ENCODE data around the gene MIGA1. TPM values are rescaled to one million over a fixed set of nuclear protein-coding genes. Genes with fewer than 3 reads are reported as not detected.

MIGA1 gene
- total and polyA plus RNA-seq, 2 of the 13 experiments (the other 11 are each of a cell fraction or from before 2014, with no cell fraction given), result 3.8 to 6.6 TPM

GRCh38 chr1:77850082-77850481 lies 70.6 kb downstream of the MIGA1 start:
- Histone ChIP-seq H3K9ac (ENCODE audit: insufficient read depth, low read depth, low read length) (no peak overlapping the region), H3K27ac (ENCODE audit: extremely low read length, insufficient read depth, low read length) (no peak overlapping the region), H3K4me2 (ENCODE audit: low read depth, low read length) (no peak overlapping the region), H2AFZ (ENCODE audit: low read length) (no peak overlapping the region), H3K27me3 (ENCODE audit: control insufficient read depth in 1 of 2, insufficient read depth in 2 of 2, low read length in 2 of 2) (no peaks in the 10 kb centered on the region), H3K36me3 (replicated peaks in 1 of 2; ENCODE audit: control insufficient read depth in 1 of 2, insufficient read depth in 2 of 2, low read length in 2 of 2) (no peaks in the 10 kb centered on the region), H4K20me1 (ENCODE audit: insufficient read depth, low read length) (no peaks in the 10 kb centered on the region), H3K4me1 (ENCODE audit: insufficient read depth, low read length) (no peaks in the 10 kb centered on the region), H3K79me2 (ENCODE audit: insufficient read depth, low read length) (no peaks in the 10 kb centered on the region), H3K9me3 (ENCODE audit: low read length) (no peaks in the 10 kb centered on the region), H3K4me3 (replicated peaks in 1 of 3; ENCODE audit: insufficient read depth in 1 of 3, low read depth in 2 of 3, low read length in 3 of 3) (no peak overlapping the region)
- ATAC-seq (no peak), DNase-seq (ENCODE audit: low spot score) (no peak), FAIRE-seq (no peak)
- no TSS peak for BruUV-seq (replicated peaks)
- ChIA-PET CTCF (ENCODE audit: low intra/inter-chr PET ratio, low total read pairs) (no interaction called here), POLR2A (no interaction called here)
- intact Hi-C loops (cut with micrococcal nuclease; ENCODE audit: unreplicated experiment) (no loop called here), in situ Hi-C loops (cut with HindIII; ENCODE audit: extremely low pct_ligation_motif_present, low pct_unique_long_range_greater_than_20kb) (no loop called here)
- TF ChIP-seq IKZF1 (IDR thresholded peaks at IDR 0.05) (no peak), ZFY (CRISPR knock-in tag; IDR thresholded peaks at IDR 0.05) (no peak), ZNF12 (CRISPR knock-in tag; IDR thresholded peaks at IDR 0.05) (no peak), SOX6 (IDR thresholded peaks at IDR 0.05) (no peak), SOX6 (CRISPR knock-in tag; IDR thresholded peaks at IDR 0.05) (no peak), ZNF556 (CRISPR knock-in tag; IDR thresholded peaks at IDR 0.05; ENCODE audit: borderline replicate concordance) (no peak), EP300 (IDR thresholded peaks at IDR 0.05; ENCODE audit: low read depth in 2 of 2, low read length in 2 of 2) (no peak), EP300 (CRISPR knock-in tag; IDR thresholded peaks at IDR 0.05; ENCODE audit: borderline replicate concordance) (no peak), ELK4 (CRISPR knock-in tag; IDR thresholded peaks at IDR 0.05; ENCODE audit: borderline replicate concordance) (no peak), ZNF850 (CRISPR knock-in tag; conservative IDR thresholded peaks at IDR 0.05) (no peak), ATF1 (CRISPR knock-in tag; IDR thresholded peaks at IDR 0.05) (no peak)
- 100% methylated on average over 1 of the region's 1 CpG for WGBS (ENCODE audit: low lambda C conversion rate)

Measured in HepG2 (cell line).